ENCODE measurements around the gene TTYH3.
"Not testable (repeated sequence)": the region's sequence is repeated elsewhere in the genome, so short reads cannot be mapped to it uniquely, and the experiment has no call there.

Gene TTYH3

GRCh38 chr7:2689343-2689847 is 57.6 kb downstream of the TTYH3 start:
- DNase-seq (ENCODE audit: low read depth): no peak

- no peak for DNase-seq (ENCODE audit: low read depth)
Observed at GRCh38 chr7:2689951-2690705, 58.3 kb downstream of the TTYH3 start.

GRCh38 chr7:2691011-2691707 is 59.4 kb downstream of the TTYH3 start:
- DNase-seq (ENCODE audit: low read depth): no peak

GRCh38 chr7:2691932-2692439 is 60.2 kb downstream of the TTYH3 start:
- not testable (repeated sequence) for DNase-seq (ENCODE audit: low read depth)

- no peak for DNase-seq (ENCODE audit: low read depth)
Observed at GRCh38 chr7:2692543-2692942, 60.8 kb downstream of the TTYH3 start.

- DNase-seq (ENCODE audit: low read depth): not testable (repeated sequence)
Observed at GRCh38 chr7:2693420-2694121, 61.8 kb downstream of the TTYH3 start.

- not testable (repeated sequence) for DNase-seq (ENCODE audit: low read depth)
Observed at GRCh38 chr7:2694122-2694436, 62.3 kb downstream of the TTYH3 start.

GRCh38 chr7:2698581-2699288 is 66.9 kb downstream of the TTYH3 start:
- DNase-seq (ENCODE audit: low read depth): peak; percentile 69

GRCh38 chr7:2699289-2699620 is 67.5 kb downstream of the TTYH3 start:
- DNase-seq (ENCODE audit: low read depth): no peak

- no peak for DNase-seq (ENCODE audit: low read depth)
Observed at GRCh38 chr7:2700141-2700850, 68.5 kb downstream of the TTYH3 start.

- no peak for DNase-seq (ENCODE audit: low read depth)
Observed at GRCh38 chr7:2701424-2701823, 69.6 kb downstream of the TTYH3 start.

GRCh38 chr7:2701832-2702593 is 70.2 kb downstream of the TTYH3 start:
- DNase-seq (ENCODE audit: low read depth): no peak

- no peak for DNase-seq (ENCODE audit: low read depth)
Observed at GRCh38 chr7:2702594-2702957, 70.8 kb downstream of the TTYH3 start.

- no peak for DNase-seq (ENCODE audit: low read depth)
Observed at GRCh38 chr7:2705371-2706096, 73.7 kb downstream of the TTYH3 start.

GRCh38 chr7:2706685-2707126 is 74.9 kb downstream of the TTYH3 start:
- DNase-seq (ENCODE audit: low read depth): no peak

GRCh38 chr7:2707481-2707880 is 75.7 kb downstream of the TTYH3 start:
- DNase-seq (ENCODE audit: low read depth): no peak

GRCh38 chr7:2708041-2708440 is 76.3 kb downstream of the TTYH3 start:
- no peak for DNase-seq (ENCODE audit: low read depth)

- no peak for DNase-seq (ENCODE audit: low read depth)
Observed at GRCh38 chr7:2708547-2709310, 76.9 kb downstream of the TTYH3 start.

GRCh38 chr7:2709553-2710285 is 77.9 kb downstream of the TTYH3 start:
- peak; percentile 67 for DNase-seq (ENCODE audit: low read depth)

Measured in stimulated activated CD8-positive, alpha-beta memory T cell treated with anti-CD3 and anti-CD28 coated beads, Interleukin-4, amount 100 ng/mL, for 24 hours (primary cell).